Measurements from ENCODE around the gene SYNE3.

The SYNE3 gene

GRCh38 chr14:95547626-95548327 is 31.3 kb upstream of the SYNE3 start:
- no peak for TF ChIP-seq CTCF (IDR thresholded peaks at IDR 0.05; ENCODE audit: low read depth, low read length)
- DNase-seq (ENCODE audit: extremely low read depth, low read depth): no peak

- no peak for DNase-seq (ENCODE audit: extremely low read depth, low read depth)
- no peak for TF ChIP-seq CTCF (IDR thresholded peaks at IDR 0.05; ENCODE audit: low read depth, low read length)
Measured at GRCh38 chr14:95547272-95547625, 30.8 kb upstream of the SYNE3 start.

- DNase-seq (ENCODE audit: extremely low read depth, low read depth): no peak
- no peak for TF ChIP-seq CTCF (IDR thresholded peaks at IDR 0.05; ENCODE audit: low read depth, low read length)
Measured at GRCh38 chr14:95545515-95546168, 29.2 kb upstream of the SYNE3 start.

GRCh38 chr14:95544588-95544987 is 28.1 kb upstream of the SYNE3 start:
- TF ChIP-seq CTCF (IDR thresholded peaks at IDR 0.05; ENCODE audit: low read depth, low read length): no peak
- no peak for DNase-seq (ENCODE audit: extremely low read depth, low read depth)

GRCh38 chr14:95543021-95543420 is 26.6 kb upstream of the SYNE3 start:
- TF ChIP-seq CTCF (IDR thresholded peaks at IDR 0.05; ENCODE audit: low read depth, low read length): no peak
- no peak for DNase-seq (ENCODE audit: extremely low read depth, low read depth)

GRCh38 chr14:95541932-95542930 is 25.8 kb upstream of the SYNE3 start:
- DNase-seq (ENCODE audit: extremely low read depth, low read depth): no peak
- no peak for TF ChIP-seq CTCF (IDR thresholded peaks at IDR 0.05; ENCODE audit: low read depth, low read length)
